ENCODE data around the gene MRPS11.
"Not testable (repeated sequence)": the region's sequence is repeated elsewhere in the genome, so short reads cannot be mapped to it uniquely, and the experiment has no call there.

The MRPS11 gene

DNA sequence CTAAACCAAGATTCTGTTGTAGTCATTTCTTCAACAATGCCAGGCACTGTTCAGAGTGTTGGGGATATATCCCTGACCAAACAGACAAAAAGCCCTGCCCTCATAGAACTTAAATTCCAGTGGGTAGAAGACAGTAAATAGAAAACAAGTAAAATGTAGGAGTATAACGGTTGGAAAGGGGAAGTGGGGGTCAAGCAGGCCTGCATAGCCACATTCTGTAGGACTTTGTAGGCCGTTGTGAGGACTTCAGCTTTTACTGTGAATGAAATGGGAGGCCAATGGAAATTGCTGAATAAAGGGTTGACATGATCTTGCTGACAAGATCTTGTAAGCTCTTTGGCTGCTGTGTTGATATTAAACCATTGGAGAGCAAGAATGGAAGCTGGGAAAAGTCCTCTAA, 1.8 kb downstream of the MRPS11 start:
- intact Hi-C loops (cut with micrococcal nuclease), result loop anchor here (5.0 kb wide), 1 partner anchor 153 kb away; the partner anchor contains the start of gene AEN
- Mint-ChIP-seq H3K4me3 (no peak overlapping the region), H3K4me1 (ENCODE audit: low read depth) (peaks cover 16% of the 10 kb centered on the region), H3K27me3 (no peaks in the 10 kb centered on the region), H3K36me3 (ENCODE audit: low read depth) (peaks cover 33% of the 10 kb centered on the region), H3K27ac (no peak overlapping the region), H3K9me3 (no peaks in the 10 kb centered on the region)

DNA sequence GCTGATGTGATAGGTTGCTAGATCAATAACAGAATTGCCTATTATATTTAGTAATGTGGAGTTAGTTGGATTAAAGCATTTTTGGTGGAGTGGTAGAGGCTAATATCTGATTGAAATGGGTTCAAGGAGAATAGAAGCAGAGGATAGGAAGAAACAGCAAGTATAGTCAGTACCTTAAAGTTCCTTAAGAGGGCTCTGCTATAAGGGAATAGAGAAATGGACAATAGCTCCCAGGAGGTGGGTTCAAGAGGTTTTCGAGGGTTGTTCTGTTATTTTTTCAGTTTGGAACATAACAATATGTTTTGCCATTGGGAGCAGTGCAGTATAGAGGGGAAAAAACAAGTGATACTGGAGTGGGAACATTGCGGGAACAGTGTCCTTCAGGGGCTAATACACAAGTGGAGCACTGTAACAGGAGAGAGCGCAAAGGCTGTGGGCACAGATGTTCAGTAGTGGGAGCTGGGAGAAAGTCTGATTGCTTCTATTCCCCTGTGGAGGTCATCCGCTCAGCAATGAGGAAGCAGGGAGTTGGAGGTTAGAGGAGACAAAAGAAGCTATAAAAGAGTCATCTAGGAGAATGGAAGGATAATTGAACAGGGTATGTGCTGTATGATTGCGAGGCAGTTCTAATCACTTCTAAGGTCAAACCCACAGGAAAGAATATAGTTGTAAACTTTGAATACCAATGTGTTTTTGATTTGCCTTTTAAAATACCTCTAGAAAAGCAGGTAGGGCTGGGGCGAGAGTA, 3.3 kb downstream of the MRPS11 start:
- Mint-ChIP-seq H3K4me1 (ENCODE audit: low read depth) (peaks cover 11% of the 10 kb centered on the region), H3K27ac (no peak overlapping the region), H3K9me3 (no peaks in the 10 kb centered on the region), H3K36me3 (ENCODE audit: low read depth) (peaks cover 39% of the 10 kb centered on the region), H3K4me3 (no peak overlapping the region), H3K27me3 (no peaks in the 10 kb centered on the region)
- intact Hi-C loops (cut with micrococcal nuclease), result loop anchor here (10.0 kb wide), 1 partner anchor 364 kb away; no protein-coding TSS in a partner anchor

DNA sequence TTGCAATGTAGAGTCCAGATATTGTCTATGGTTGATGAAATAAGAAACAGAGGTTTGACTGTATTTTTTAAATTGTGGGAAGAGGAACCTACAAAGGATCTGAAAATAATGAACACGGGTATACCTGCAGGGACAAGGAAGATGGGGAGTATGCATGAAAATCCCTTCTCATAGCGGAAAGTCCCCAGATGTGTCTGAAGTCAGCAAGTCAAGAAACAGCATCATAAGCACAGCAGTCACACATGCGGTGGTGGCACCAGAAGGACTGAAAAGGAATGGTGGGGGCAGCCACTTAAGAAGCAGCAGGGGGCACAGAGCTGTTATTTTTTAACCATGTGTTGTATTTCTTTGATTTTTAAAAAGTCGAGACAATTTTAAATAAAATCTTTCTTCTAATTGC, 4.7 kb downstream of the MRPS11 start:
- Mint-ChIP-seq H3K27ac (no peak overlapping the region), H3K4me3 (no peak overlapping the region), H3K9me3 (no peaks in the 10 kb centered on the region), H3K4me1 (ENCODE audit: low read depth) (no peaks in the 10 kb centered on the region), H3K36me3 (ENCODE audit: low read depth) (peaks cover 52% of the 10 kb centered on the region), H3K27me3 (no peaks in the 10 kb centered on the region)
- intact Hi-C loops (cut with micrococcal nuclease), result loop anchor here (10.0 kb wide), 1 partner anchor 363 kb away; no protein-coding TSS in a partner anchor

DNA sequence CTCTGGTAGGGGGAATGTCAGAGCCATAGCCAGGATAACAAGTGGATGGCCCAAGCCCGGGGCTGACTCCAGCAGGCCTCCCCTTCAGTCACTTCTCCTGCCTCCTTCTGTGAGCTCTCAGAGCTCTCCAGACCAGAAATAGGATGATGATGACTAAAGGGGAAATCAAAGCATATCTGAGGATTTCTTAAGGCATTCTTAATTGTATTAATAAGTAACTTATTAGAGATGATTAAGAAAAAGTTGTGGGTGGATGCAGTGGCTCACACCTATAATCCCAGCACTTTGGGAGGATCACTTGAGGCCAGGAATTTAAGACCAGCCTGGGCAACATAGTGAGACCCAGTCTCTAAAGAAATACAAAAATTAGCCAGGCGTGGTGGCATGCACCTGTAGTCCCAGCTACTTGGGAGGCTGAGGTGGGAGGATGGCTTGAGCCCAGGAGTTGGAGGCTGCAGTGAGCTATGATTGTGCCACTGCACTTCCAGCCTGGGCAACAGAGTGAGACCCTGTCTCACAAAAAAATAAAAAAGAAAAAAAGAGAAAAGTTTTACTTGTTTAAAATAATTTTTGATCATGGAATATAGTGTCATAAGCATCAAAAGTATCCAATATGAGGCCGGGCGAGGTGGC, 6.3 kb downstream of the MRPS11 start:
- H3K4me3 Mint-ChIP-seq, result not testable (repeated sequence)

DNA sequence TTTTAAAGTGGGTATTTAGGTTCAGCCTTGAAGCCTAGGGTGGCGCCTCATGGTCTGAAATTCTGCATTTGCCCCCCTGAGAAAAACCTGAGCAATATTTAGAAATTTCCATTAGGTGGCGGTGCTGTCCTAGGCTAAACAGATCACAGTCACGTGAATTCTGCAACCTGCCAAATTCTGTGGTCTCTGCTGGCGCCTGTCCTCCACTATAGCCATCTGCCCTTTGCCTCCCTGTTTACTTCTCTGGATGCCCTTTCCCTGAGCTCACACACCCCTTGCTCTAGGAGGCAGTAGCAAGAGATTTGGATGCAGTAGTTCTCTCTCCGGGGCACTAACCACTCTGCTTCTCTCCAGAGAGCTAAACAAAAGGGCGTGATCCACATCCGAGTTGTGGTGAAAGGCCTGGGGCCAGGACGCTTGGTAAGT, 9.1 kb downstream of the MRPS11 start:
- no peak overlapping the region for H3K27ac Mint-ChIP-seq
- no peaks in the 10 kb centered on the region for H3K9me3 Mint-ChIP-seq
- peaks cover 2% of the 10 kb centered on the region for H3K4me1 Mint-ChIP-seq (ENCODE audit: low read depth)
- no peak overlapping the region for H3K4me3 Mint-ChIP-seq
- intact Hi-C loops (cut with micrococcal nuclease), result loop anchor here (5.0 to 10.0 kb wide), 2 partner anchors 141 to 358 kb away; no protein-coding TSS in a partner anchor
- peaks cover 87% of the 10 kb centered on the region for H3K36me3 Mint-ChIP-seq (ENCODE audit: low read depth)
- H3K27me3 Mint-ChIP-seq, result no peaks in the 10 kb centered on the region

More for the DNA sequence above, 6.3 kb downstream of the MRPS11 start:
- H3K9me3 Mint-ChIP-seq; H3K4me1 Mint-ChIP-seq (ENCODE audit: low read depth); H3K27ac Mint-ChIP-seq; H3K27me3 Mint-ChIP-seq: not testable (repeated sequence)
- intact Hi-C loops (cut with micrococcal nuclease), result loop anchor here (10.0 kb wide), 1 partner anchor 361 kb away; no protein-coding TSS in a partner anchor
- peaks cover 68% of the 10 kb centered on the region for H3K36me3 Mint-ChIP-seq (ENCODE audit: low read depth)

DNA sequence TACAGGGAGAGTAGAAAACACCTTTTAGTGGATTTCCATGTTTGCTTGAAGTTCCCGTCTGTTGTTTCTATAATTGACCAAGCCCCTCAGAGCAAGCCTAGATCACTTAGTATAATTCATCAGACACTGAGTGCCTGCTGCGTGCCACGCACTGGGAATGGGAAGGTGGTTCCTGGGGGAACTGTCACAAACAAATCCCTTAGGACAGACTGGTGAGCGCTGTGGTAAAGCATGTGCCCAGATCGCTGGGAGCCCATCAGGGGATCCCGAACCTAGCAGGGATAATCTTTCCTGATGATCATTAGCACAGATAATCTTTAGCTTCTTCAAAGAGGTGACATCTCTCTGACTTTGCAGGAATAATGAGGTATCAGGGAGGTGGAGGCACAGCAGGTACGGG, 9.6 kb downstream of the MRPS11 start:
- intact Hi-C loops (cut with micrococcal nuclease), result loop anchor here (5.0 to 10.0 kb wide), 2 partner anchors 140 to 358 kb away; no protein-coding TSS in a partner anchor
- peaks cover 85% of the 10 kb centered on the region for H3K36me3 Mint-ChIP-seq (ENCODE audit: low read depth)
- peaks cover 6% of the 10 kb centered on the region for H3K4me1 Mint-ChIP-seq (ENCODE audit: low read depth)
- no peaks in the 10 kb centered on the region for H3K27me3 Mint-ChIP-seq
- no peaks in the 10 kb centered on the region for H3K9me3 Mint-ChIP-seq
- H3K4me3 Mint-ChIP-seq, result no peak overlapping the region
- H3K27ac Mint-ChIP-seq, result no peak overlapping the region

DNA sequence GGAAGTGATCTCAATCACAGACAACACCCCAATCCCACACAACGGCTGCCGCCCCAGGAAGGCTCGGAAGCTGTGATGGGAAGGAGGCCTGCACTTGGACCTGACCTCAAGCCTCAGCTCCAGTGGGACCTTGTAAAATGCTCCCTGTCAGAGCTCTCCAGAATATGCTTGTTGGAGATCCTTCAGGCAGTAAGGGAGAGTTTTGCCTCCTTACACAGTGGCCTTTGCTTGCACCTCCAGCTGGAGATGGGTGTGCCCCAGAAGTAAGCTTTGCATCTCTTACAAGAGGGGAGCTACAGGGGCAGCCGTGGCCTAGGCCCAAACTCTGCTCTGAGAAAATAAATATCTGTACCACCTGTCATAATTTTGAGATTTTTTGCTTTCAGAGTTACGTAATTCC, 10.4 kb downstream of the MRPS11 start:
- Mint-ChIP-seq H3K36me3 (ENCODE audit: low read depth) (peaks cover 78% of the 10 kb centered on the region), H3K27me3 (no peaks in the 10 kb centered on the region), H3K27ac (no peak overlapping the region), H3K9me3 (no peaks in the 10 kb centered on the region), H3K4me1 (ENCODE audit: low read depth) (peaks cover 13% of the 10 kb centered on the region), H3K4me3 (no peak overlapping the region)
- intact Hi-C loops (cut with micrococcal nuclease), result loop anchor here (5.0 to 10.0 kb wide), 2 partner anchors 139 to 357 kb away; no protein-coding TSS in a partner anchor

DNA sequence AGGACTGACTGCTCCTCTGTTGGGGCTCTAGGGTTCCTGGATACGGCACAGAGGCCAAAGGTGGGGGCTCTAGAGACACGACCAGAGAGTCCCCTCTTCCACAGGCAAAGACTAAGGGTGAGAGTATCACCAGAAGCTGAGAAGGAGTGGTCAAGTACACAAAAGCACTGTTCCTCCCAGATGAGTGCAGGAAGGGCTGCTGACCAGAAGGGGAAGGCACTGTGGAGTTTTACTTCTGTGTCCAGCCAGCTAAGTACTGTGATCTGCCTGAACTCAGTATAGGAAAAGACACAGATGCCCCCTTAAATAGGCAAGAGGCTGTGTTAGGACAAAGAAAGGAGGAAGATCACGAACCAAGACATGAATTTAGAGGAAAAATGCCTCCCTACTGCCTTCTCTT, 11.7 kb downstream of the MRPS11 start:
- H3K27me3 Mint-ChIP-seq, result no peaks in the 10 kb centered on the region
- H3K36me3 Mint-ChIP-seq (ENCODE audit: low read depth), result peaks cover 69% of the 10 kb centered on the region
- H3K4me3 Mint-ChIP-seq, result no peak overlapping the region
- H3K4me1 Mint-ChIP-seq (ENCODE audit: low read depth), result peaks cover 13% of the 10 kb centered on the region
- intact Hi-C loops (cut with micrococcal nuclease), result loop anchor here (5.0 to 10.0 kb wide), 2 partner anchors 138 to 356 kb away; no protein-coding TSS in a partner anchor
- H3K9me3 Mint-ChIP-seq, result no peaks in the 10 kb centered on the region
- no peak overlapping the region for H3K27ac Mint-ChIP-seq

DNA sequence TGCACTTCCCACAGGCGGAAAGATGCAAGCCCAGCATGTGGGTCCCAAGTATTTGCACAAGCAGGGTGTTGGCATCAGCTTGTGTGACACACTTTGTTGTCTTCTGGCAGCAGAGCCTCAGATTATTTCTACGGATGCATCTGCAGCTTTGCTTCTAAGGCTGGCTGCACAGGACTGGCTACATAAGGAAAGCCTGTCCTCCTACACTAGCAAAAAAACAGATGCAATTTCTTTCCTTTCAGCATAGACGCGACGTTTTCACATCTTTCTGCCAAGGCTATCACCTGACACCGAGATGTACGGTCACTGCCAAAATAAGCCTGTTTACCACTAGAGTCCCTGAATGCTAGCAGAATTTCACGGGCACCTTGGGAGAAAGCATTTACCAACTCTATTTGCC, 13.5 kb downstream of the MRPS11 start:
- no peak overlapping the region for H3K4me3 Mint-ChIP-seq
- H3K36me3 Mint-ChIP-seq (ENCODE audit: low read depth), result peaks cover 51% of the 10 kb centered on the region
- H3K9me3 Mint-ChIP-seq, result no peaks in the 10 kb centered on the region
- peaks cover 13% of the 10 kb centered on the region for H3K4me1 Mint-ChIP-seq (ENCODE audit: low read depth)
- intact Hi-C loops (cut with micrococcal nuclease), result no loop called here
- no peak overlapping the region for H3K27ac Mint-ChIP-seq
- H3K27me3 Mint-ChIP-seq, result no peaks in the 10 kb centered on the region

DNA sequence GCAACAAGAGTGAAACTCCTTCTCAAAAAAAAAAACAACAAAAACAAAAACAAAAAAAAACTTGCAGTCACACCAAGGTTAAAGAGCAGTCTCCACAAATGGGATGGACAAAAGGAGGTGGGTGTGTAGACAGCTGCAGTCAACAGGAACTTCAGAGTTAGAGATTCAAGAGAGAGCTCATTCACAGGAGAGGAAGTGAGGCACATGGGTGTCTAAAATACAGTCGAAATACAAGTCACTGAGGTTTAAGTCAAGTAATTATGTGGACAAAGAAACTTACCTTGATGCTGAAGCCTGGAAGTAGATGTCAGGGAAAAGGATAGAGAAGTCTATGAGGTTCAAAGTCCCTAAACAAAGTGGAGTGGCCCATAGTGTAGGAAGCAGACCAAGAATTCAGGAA, 14.8 kb downstream of the MRPS11 start:
- intact Hi-C loops (cut with micrococcal nuclease), result no loop called here
- Mint-ChIP-seq H3K4me3 (no peak overlapping the region), H3K9me3 (no peaks in the 10 kb centered on the region), H3K27me3 (no peaks in the 10 kb centered on the region), H3K27ac (no peak overlapping the region), H3K4me1 (ENCODE audit: low read depth) (peaks cover 16% of the 10 kb centered on the region), H3K36me3 (ENCODE audit: low read depth) (peaks cover 39% of the 10 kb centered on the region)

DNA sequence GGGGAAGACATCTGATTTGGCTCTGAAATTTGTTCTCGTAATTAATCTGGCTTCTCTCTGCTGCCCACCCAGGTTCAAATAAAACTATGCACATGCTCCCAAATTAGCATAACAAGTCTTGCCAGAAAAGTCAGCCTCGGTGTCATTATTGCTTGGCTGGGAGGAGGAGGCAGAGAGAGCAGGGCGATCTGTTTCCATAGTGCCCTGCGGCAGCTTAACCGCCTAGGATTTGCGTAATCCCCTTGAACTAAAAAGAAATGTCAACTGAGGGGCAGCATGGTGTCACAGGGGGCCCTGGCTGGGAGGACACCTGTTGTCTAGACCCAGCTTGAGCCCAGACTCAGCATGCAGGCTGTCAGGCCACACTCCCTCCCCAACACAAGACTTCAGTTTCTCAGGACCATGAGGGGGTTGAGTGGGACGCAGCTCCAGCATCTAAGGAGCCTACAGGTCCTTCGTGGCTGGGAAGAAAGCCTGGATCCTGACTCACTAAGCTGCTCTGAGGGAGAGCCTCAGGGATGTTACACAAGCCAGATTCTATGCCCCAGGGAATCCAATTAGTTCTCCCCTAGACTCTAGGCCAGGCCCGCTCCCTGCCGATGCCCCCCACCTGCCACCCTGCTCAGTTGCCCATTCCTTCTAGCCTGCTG, 17.3 kb downstream of the MRPS11 start:
- no peak overlapping the region for H3K4me3 Mint-ChIP-seq
- no peaks in the 10 kb centered on the region for H3K9me3 Mint-ChIP-seq
- H3K4me1 Mint-ChIP-seq (ENCODE audit: low read depth), result peaks cover 24% of the 10 kb centered on the region
- H3K36me3 Mint-ChIP-seq (ENCODE audit: low read depth), result peaks cover 17% of the 10 kb centered on the region
- H3K27ac Mint-ChIP-seq, result no peak overlapping the region
- H3K27me3 Mint-ChIP-seq, result no peaks in the 10 kb centered on the region
- intact Hi-C loops (cut with micrococcal nuclease), result no loop called here

DNA sequence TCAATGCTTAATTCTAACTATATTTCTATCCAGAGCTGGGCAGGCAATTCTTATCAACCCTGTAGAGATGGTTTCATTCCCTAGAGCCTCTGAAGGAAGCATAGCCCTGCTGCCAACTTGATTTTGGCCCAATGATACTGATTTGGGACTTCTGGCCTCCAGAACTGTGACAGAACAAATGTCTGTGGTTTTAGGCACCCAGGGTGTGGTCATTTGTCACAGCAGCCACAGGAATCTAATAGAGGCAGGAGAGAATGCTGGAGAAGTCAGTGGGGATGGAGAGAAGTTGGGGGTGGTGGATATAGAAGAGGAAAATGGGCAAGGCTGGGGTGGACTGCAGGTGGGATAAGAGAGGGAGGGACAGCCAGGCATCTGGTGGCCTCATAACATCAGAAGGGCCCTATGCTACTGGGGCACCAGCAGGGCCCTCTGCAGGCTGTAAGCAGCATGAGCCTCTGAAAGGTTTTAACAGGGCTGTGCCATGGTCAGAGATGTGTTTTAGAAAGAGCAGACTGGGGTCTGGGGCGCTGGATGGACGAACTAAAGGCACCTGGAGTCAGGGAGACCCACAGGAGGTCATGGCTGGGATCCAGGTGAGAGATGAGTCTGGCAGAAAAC, 19.8 kb downstream of the MRPS11 start:
- Mint-ChIP-seq H3K27ac (peak overlapping the region; percentile 0), H3K27me3 (no peaks in the 10 kb centered on the region), H3K4me1 (ENCODE audit: low read depth) (peaks cover 16% of the 10 kb centered on the region), H3K9me3 (no peaks in the 10 kb centered on the region), H3K4me3 (no peak overlapping the region), H3K36me3 (ENCODE audit: low read depth) (peaks cover 6% of the 10 kb centered on the region)
- intact Hi-C loops (cut with micrococcal nuclease), result no loop called here

DNA sequence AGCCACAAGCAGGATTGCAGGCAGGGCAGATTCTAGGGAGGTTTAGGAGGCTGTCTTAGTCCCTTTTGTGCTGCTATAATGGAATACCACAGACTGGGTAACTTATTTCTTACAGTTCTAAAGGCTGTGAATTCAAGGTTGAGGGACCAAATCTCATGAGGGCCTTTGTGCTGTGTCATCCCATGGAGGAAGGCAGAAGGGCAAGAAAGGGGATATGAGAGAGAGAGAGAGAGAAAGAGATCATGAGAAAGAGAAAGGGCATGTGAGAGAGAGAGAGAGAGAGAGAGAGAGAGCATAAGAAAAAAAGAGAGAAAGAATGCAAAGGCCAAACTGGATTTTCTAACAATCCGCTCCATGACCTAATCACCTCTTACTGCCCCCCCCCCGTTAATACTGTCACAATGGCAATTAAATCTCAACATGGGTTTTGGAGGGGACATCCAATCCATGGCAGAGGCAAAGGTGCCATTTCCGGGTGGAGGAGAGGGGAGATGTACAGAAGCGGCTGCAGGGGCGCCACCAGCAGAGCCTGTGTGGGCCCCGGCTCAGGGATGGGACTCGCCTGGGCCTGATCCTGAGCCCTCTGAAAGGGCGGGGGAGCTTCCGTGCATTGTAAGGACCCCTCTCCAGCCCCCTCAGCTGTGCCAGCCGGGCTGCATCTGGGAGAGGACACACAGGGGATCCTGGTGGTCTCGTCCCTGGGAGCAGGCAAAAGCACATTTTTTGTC, 20.5 kb downstream of the MRPS11 start:
- Mint-ChIP-seq H3K4me3 (no peak overlapping the region), H3K27me3 (no peaks in the 10 kb centered on the region), H3K27ac (peak overlapping the region; percentile 0), H3K9me3 (no peaks in the 10 kb centered on the region), H3K4me1 (ENCODE audit: low read depth) (peaks cover 11% of the 10 kb centered on the region), H3K36me3 (ENCODE audit: low read depth) (peaks cover 6% of the 10 kb centered on the region)
- intact Hi-C loops (cut with micrococcal nuclease), result no loop called here

Data from dendritic cell treated with granulocyte-macrophage colony-stimulating factor and Interleukin-4, amounts not matched to agents 40 ng/mL and 50 ng/mL, for 4 days (primary cell).